Motor neuron (in vitro differentiated cells): ENCODE results near the gene C12orf57. TPM values are rescaled to one million over a fixed set of nuclear protein-coding genes. Genes with fewer than 3 reads are reported as not detected.
"Not testable (repeated sequence)": the region's sequence is repeated elsewhere in the genome, so short reads cannot be mapped to it uniquely, and the experiment has no call there.

Experiments
- ATAC-seq, 8 experiments: fragments of 200-7000 bp; cut with Tn5 transposase; replicated peaks in 6 of 8; 2 replicates each; pipeline ENCODE4 v1.8.0; 2021; ENCODE audit warnings: mild to moderate bottlenecking in 8 of 8, moderate library complexity in 8 of 8
- H3K27ac ChIP-seq, 2 donors: fragments of 250-450 bp; sonication (Bioruptor Pico); 2 replicates each; pipeline ENCODE4 v1.9.0; 2021; ENCODE audit warnings: antibody characterized with exemption in 2 of 2, mild to moderate bottlenecking in 2 of 2, moderate library complexity in 1 of 2
- H3K4me1 ChIP-seq, 2 donors: fragments of 250-450 bp; sonication (Bioruptor Pico); replicated peaks in 1 of 2; 2 replicates each; pipeline ENCODE4 v1.6.1; 2021; ENCODE audit warnings: antibody characterized with exemption in 2 of 2, mild to moderate bottlenecking in 2 of 2, moderate library complexity in 1 of 2
- H3K4me3 ChIP-seq, 5 donors: fragments of 250-450 bp; sonication (Bioruptor Pico); 2 replicates each; pipeline ENCODE4 v1.9.0; 2021; ENCODE audit warnings: antibody characterized with exemption in 5 of 5, mild to moderate bottlenecking in 5 of 5, moderate library complexity in 4 of 5
- WGBS, 10 experiments: fragments of 450-650 bp; shearing (Covaris generic); methylation state at CpG; one replicate each; pipeline ENCODE4 v1.0.0; 2022; 5-methylcytosine and 5-hydroxymethylcytosine counted together
- in situ Hi-C, 9 experiments: fragments of 400-800 bp; cut with MboI; loops; one replicate each; pipeline ENCODE4 v1.15.0; 2021; ENCODE audit warnings: low sequenced_read_pairs in 9 of 9, low pct_unique_long_range_greater_than_20kb in 2 of 9; ENCODE audit not compliant: unreplicated experiment in 9 of 9
- total RNA-seq, 8 experiments: library from RNA; unstranded; fragments of 300-600 nt; gene quantifications; 2 replicates each; pipeline versions ENCODE4 v1.2.3 to v1.2.4, GENCODE V29; 2022

The C12orf57 gene, protein sequence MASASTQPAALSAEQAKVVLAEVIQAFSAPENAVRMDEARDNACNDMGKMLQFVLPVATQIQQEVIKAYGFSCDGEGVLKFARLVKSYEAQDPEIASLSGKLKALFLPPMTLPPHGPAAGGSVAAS
- 100 to 1,000 TPM; 150 to 828 (median 513) TPM for total RNA-seq

GRCh38 chr12:6943722-6944380 lies at the start of gene C12orf57, which contains the start of gene RNU7-1:
Gene C12orf57 (plus strand): TSS chr12:6944022. CDS start chr12:6944122, 100 bp downstream.
Gene RNU7-1 (plus strand): TSS chr12:6943816.
- Histone ChIP-seq H3K4me3 (peak within 1 kb of the TSS; percentile 43 to 59 (median 54)), H3K4me1 (peaks cover 11 to 14% of the 10 kb centered on the region in 2 donors), H3K27ac (peak within 1 kb of the TSS; percentile 96 to 97)
- peak; percentile 59 to 73 (median 70) for ATAC-seq
- WGBS, 10 experiments = 0 to 10% (median 0%) methylated on average over 2 to 8 of the region's 31 CpGs; no CpG with 5 or more reads in 3 of the 10 experiments
- in situ Hi-C loops = loop anchor here in 2 of 9 experiments (25.0 kb wide), 1 partner anchor 168 kb away; the partner anchor contains the start of gene C1RL (in 2 of the 2)

DNA sequence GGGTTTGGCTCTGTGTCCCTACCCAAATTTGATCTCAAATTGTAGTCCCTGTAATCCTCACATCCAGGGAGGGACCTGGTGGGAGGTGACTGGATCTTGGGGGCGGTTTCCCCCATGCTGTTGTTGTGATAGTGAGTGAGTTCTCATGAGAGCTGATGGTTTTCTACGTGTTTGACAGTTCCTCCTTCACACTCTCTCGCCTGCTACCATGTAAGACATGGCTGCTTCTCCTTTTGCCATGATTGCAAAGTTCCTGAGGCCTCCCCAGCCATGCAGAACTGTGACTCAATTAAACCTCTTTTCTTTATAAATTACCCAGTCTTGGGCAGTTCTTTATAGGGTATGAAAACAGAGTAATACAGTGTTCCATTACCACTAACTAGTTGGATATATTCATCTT lies 49.5 kb upstream of the C12orf57 start:
- H3K4me3 ChIP-seq = no peak overlapping the region
- WGBS, 10 experiments = 44 to 100% (median 74%) methylated on average over 1 to 2 of the region's 3 CpGs; no CpG with 5 or more reads in 4 of the 10 experiments
- no peak for ATAC-seq
- in situ Hi-C loops = no loop called here
- H3K27ac ChIP-seq = no peak overlapping the region
- H3K4me1 ChIP-seq = peaks cover 5 to 8% of the 10 kb centered on the region in 2 donors

DNA sequence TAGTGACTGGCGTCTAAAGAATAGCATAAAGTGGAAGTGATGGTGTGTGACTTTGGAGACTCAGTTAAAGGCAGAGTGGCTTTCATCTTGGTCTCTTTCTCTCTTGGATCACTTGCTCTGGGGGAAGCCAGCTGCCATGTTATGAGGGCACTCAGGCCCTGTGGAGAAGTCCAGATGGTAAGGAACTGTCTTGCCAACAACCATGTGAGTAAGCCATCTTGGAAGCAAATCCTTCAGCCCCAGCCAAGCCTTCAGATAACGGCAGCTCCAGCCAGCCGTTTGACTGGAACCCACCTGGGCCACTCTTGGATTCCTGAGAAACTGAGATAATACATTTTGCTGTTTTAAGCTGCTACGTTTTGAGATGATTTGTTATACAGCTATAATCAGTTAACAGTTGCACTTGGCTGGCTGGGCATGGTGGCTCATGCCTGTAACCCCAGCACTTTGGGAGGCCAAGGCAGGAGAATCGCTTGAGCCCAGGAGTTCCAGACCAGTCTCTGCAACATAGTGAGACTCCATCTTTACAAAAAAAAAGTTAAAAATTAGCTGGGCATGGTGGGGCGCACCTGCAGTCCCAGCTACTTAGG lies 46.9 kb upstream of the C12orf57 start:
- in situ Hi-C loops = no loop called here
- no peak overlapping the region for H3K4me3 ChIP-seq
- no peak overlapping the region for H3K27ac ChIP-seq
- ATAC-seq = no peak
- 38 to 94% (median 70%) methylated on average over 1 to 5 of the region's 6 CpGs; no CpG with 5 or more reads in 1 of the 10 experiments for WGBS, 10 experiments
- H3K4me1 ChIP-seq = peaks cover 5 to 12% of the 10 kb centered on the region in 2 donors

DNA sequence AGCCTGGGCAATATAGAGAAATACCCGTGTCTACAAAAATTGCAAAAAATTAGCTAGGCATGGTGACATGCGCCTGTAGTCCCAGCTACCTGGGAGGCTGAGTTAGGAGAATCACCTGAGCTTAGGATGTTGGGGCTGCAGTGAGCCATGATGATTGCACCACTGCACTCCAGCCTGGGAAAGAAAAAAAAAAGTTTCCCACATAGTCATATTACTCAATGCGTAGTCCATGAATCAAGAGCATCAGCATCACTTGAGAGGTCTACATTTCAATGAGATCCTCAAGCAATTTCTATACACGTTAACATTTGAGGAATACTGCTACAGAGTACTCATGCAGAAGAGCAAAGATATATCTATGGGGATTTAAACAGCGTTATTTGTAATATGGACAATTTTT lies 44.4 kb upstream of the C12orf57 start:
- in situ Hi-C loops = no loop called here
- peaks cover 15 to 22% of the 10 kb centered on the region in 2 donors for H3K4me1 ChIP-seq
- no peak overlapping the region for H3K27ac ChIP-seq
- WGBS, 10 experiments = 67 to 100% (median 92%) methylated on average over 1 to 5 of the region's 5 CpGs; no CpG with 5 or more reads in 2 of the 10 experiments
- H3K4me3 ChIP-seq = no peak overlapping the region
- no peak for ATAC-seq

GRCh38 chr12:6899837-6900519 lies 43.8 kb upstream of the C12orf57 start:
- Histone ChIP-seq H3K27ac (peak overlapping the region in 1 of 2 donors; percentile 23), H3K4me3 (no peak overlapping the region), H3K4me1 (peaks cover 16 to 22% of the 10 kb centered on the region in 2 donors)
- 0 to 100% (median 67%) methylated on average over 1 to 10 of the region's 10 CpGs; no CpG with 5 or more reads in 2 of the 10 experiments for WGBS, 10 experiments
- in situ Hi-C loops = no loop called here
- ATAC-seq = peak; percentile 3 to 40 (median 24)

DNA sequence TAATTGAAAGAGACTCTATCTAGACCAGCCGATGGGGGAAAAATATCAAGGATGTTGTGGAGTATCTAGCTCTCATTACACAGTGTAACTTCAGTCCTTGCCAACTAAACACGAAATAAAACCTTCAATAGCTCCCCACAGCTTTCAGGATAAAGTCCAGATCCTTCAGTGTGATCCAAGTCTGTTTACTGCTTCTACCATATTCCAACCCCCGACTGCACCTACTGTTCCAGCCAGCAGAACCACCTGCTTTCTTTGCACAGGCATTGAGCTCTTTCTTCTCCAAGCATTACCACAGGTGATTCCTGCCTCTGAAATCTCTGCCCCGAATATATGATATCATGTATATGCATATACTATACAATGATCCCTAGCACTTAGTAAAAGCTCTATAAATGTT lies 41.4 kb upstream of the C12orf57 start:
- WGBS, 10 experiments = 70 to 88% (median 82%) methylated on average over 1 to 3 of the region's 4 CpGs; no CpG with 5 or more reads in 6 of the 10 experiments
- no peak for ATAC-seq
- in situ Hi-C loops = no loop called here

GRCh38 chr12:6903722-6904121 lies 40.1 kb upstream of the C12orf57 start:
- peaks cover 22 to 28% of the 10 kb centered on the region in 2 donors for H3K4me1 ChIP-seq
- in situ Hi-C loops = no loop called here
- 67 to 100% (median 100%) methylated on average over 1 of the region's 1 CpG; no CpG with 5 or more reads in 5 of the 10 experiments for WGBS, 10 experiments
- peak overlapping the region in 1 of 5 donors; percentile 43 for H3K4me3 ChIP-seq
- ATAC-seq = no peak
- H3K27ac ChIP-seq = peak overlapping the region; percentile 79 to 89

More for the DNA sequence above, 41.4 kb upstream of the C12orf57 start:
- H3K27ac ChIP-seq = no peak overlapping the region
- H3K4me1 ChIP-seq = peaks cover 22 to 28% of the 10 kb centered on the region in 2 donors
- H3K4me3 ChIP-seq = no peak overlapping the region

- peak; percentile 93 to 97 (median 94) for ATAC-seq
- in situ Hi-C loops = no loop called here
- WGBS, 10 experiments = 0 to 47% (median 13%) methylated on average over 1 to 15 of the region's 34 CpGs; no CpG with 5 or more reads in 1 of the 10 experiments
- Histone ChIP-seq H3K4me3 (peak within 1 kb of the TSS; percentile 31 to 48 (median 43)), H3K27ac (peak within 1 kb of the TSS; percentile 79 to 89), H3K4me1 (peaks cover 21 to 24% of the 10 kb centered on the region in 2 donors)
Observed at GRCh38 chr12:6904280-6905276, 39.2 kb upstream of the C12orf57 start, which contains the start of gene LRRC23. Gene LRRC23 (plus strand): TSS chr12:6904822. CDS start chr12:6905634, 812 bp downstream.

- 20 to 83% (median 60%) methylated on average over 1 to 3 of the region's 5 CpGs; no CpG with 5 or more reads in 4 of the 10 experiments for WGBS, 10 experiments
- H3K4me3 ChIP-seq = peak overlapping the region; percentile 31 to 48 (median 43)
- H3K27ac ChIP-seq = peak overlapping the region; percentile 63 to 89
- ATAC-seq = no peak
- peaks cover 17% of the 10 kb centered on the region in 2 donors for H3K4me1 ChIP-seq
- in situ Hi-C loops = no loop called here
Observed at GRCh38 chr12:6905414-6906040, 38.3 kb upstream of the C12orf57 start.

DNA sequence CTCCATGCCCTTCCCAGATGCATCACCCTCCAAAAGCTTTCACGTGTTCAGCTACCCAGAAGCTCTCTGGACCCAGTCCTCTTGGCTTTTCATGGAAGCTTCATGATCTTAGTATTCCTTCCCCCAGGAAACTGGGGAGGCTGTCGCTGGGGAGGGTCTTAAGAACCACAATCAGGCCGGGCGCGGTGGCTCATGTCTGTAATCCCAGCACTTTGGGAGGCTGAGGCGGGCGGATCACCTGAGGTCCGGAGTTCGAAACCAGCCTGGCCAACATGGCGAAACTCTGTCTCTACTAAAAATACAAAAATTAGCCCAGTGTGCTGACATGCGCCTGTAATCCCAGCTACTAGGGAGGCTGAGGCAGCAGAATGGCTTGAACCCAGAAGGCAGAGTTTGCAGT lies 35.7 kb upstream of the C12orf57 start:
- H3K27ac ChIP-seq, ATAC-seq, in situ Hi-C loops, H3K4me3 ChIP-seq: not testable (repeated sequence)
- H3K4me1 ChIP-seq = peaks cover 20 to 21% of the 10 kb centered on the region in 2 donors
- 85 to 100% (median 91%) methylated on average over 1 to 9 of the region's 11 CpGs; no CpG with 5 or more reads in 5 of the 10 experiments for WGBS, 10 experiments

- in situ Hi-C loops = no loop called here
- Histone ChIP-seq H3K27ac (no peak overlapping the region), H3K4me3 (no peak overlapping the region), H3K4me1 (peaks cover 18 to 20% of the 10 kb centered on the region in 2 donors)
- ATAC-seq = no peak
- 80 to 100% (median 87%) methylated on average over 1 to 3 of the region's 4 CpGs; no CpG with 5 or more reads in 4 of the 10 experiments for WGBS, 10 experiments
Observed at GRCh38 chr12:6909421-6910145, 34.2 kb upstream of the C12orf57 start.
